CD8-positive, alpha-beta memory T cell (primary cell): Measurements from ENCODE around the gene POMGNT2. TPM values are rescaled to one million over a fixed set of nuclear protein-coding genes. Genes with fewer than 3 reads are reported as not detected.
A peak's percentile ranks its signal among the peaks of the same experiment; 100 is the strongest.

Source experiments
- CTCF ChIA-PET: fragments of 350-600 bp; sonication (Branson Sonifier 250); formaldehyde crosslinking; loops from one replicate; lab custom pipeline; 2021; ENCODE audit warnings: antibody characterized with exemption; lab: Charles Lee
- POLR2A ChIA-PET: fragments of 350-600 bp; sonication (Branson Sonifier 250); formaldehyde crosslinking; loops from one replicate; lab custom pipeline; 2021; ENCODE audit warnings: antibody characterized with exemption; lab: Charles Lee
- DNase-seq, 5 donors: peaks; one replicate each; pipeline versions ENCODE4 v3.0.0 to v3.0.0-alpha.2; 2020 to 2022; ENCODE audit warnings: mixed read lengths in 1 of 5
- H3K27ac ChIP-seq: one replicate; pipeline ENCODE4 v1.7.0; 2013; ENCODE audit warnings: low read depth, mild to moderate bottlenecking, low read length, moderate library complexity
- H3K27me3 ChIP-seq: 2 replicates; pipeline ENCODE4 v1.7.0; 2013; ENCODE audit warnings: low read length, mild to moderate bottlenecking; ENCODE audit not compliant: insufficient read depth, poor library complexity, severe bottlenecking
- H3K36me3 ChIP-seq: 2 replicates; pipeline ENCODE4 v1.7.0; 2013; ENCODE audit warnings: mild to moderate bottlenecking, low read length, moderate library complexity; ENCODE audit not compliant: insufficient read depth
- H3K4me1 ChIP-seq: 2 replicates; pipeline ENCODE4 v1.7.0; 2013; ENCODE audit warnings: mild to moderate bottlenecking, low read length, moderate library complexity; ENCODE audit not compliant: insufficient read depth
- H3K4me3 ChIP-seq: 2 replicates; pipeline ENCODE4 v1.7.0; 2013; ENCODE audit warnings: mild to moderate bottlenecking, low read length
- H3K9me3 ChIP-seq: 2 replicates; pipeline ENCODE4 v1.7.0; 2013; ENCODE audit warnings: mild to moderate bottlenecking, low read length
- H3K27ac Mint-ChIP-seq, 8 donors: one replicate each; pipeline ENCODE4 v1.8.0; 2020 to 2021; ENCODE audit warnings: mixed read lengths in 8 of 8, mild to moderate bottlenecking in 6 of 8, inconsistent platforms in 3 of 8, moderate library complexity in 3 of 8
- H3K27me3 Mint-ChIP-seq, 2 donors: one replicate each; pipeline ENCODE4 v1.8.0; 2020 to 2021; ENCODE audit warnings: mixed read lengths in 2 of 2, mild to moderate bottlenecking in 1 of 2, moderate library complexity in 1 of 2
- H3K36me3 Mint-ChIP-seq, 3 donors: one replicate each; pipeline ENCODE4 v1.8.0; 2020 to 2021; ENCODE audit warnings: mixed read lengths in 3 of 3, inconsistent platforms in 1 of 3, mild to moderate bottlenecking in 1 of 3
- H3K4me1 Mint-ChIP-seq, 3 donors: one replicate each; pipeline ENCODE4 v1.8.0; 2020 to 2021; ENCODE audit warnings: mixed read lengths in 3 of 3, inconsistent platforms in 1 of 3, mild to moderate bottlenecking in 1 of 3
- H3K4me3 Mint-ChIP-seq, 7 donors: one replicate each; pipeline ENCODE4 v1.8.0; 2020 to 2021; ENCODE audit warnings: mixed read lengths in 7 of 7, mild to moderate bottlenecking in 6 of 7, moderate library complexity in 4 of 7, inconsistent platforms in 2 of 7
- H3K9me3 Mint-ChIP-seq, 5 donors: one replicate each; pipeline ENCODE4 v1.8.0; 2020 to 2022; ENCODE audit warnings: mixed read lengths in 5 of 5, mild to moderate bottlenecking in 3 of 5, moderate library complexity in 2 of 5, inconsistent platforms in 1 of 5
- polyA plus RNA-seq: library from polyadenylated mRNA; unstranded; fragments of 300-500 nt; fragmentation: Illumina TruSeq; gene quantifications from one replicate; pipeline ENCODE4 v1.2.3, GENCODE V29; 2021
- total RNA-seq, 2 experiments: library from RNA; stranded (reverse); gene quantifications; one replicate each; pipeline ENCODE4 v1.2.3, GENCODE V29; 2021

Gene POMGNT2
- total and polyA plus RNA-seq, 3 experiments from 2014 or later, result 9.7 to 11.0 (median 10.0) TPM

GRCh38 chr3:43035801-43036365 is 70.0 kb downstream of the POMGNT2 start:
- Mint-ChIP-seq H3K27ac (peak overlapping the region in 1 of 8 donors; percentile 10), H3K4me1 (peaks cover 27 to 36% (median 33%) of the 10 kb centered on the region in 3 donors), H3K4me3 (no peak overlapping the region), H3K9me3 (peaks cover 0 to 2% (median 0%) of the 10 kb centered on the region in 5 donors), H3K36me3 (no peaks in the 10 kb centered on the region), H3K27me3 (no peaks in the 10 kb centered on the region)
- Histone ChIP-seq H3K4me1 (peaks cover 16% of the 10 kb centered on the region), H3K27ac (no peak overlapping the region), H3K9me3 (no peaks in the 10 kb centered on the region), H3K4me3 (no peak overlapping the region), H3K27me3 (no peaks in the 10 kb centered on the region), H3K36me3 (no peaks in the 10 kb centered on the region)
- CTCF ChIA-PET, result no interaction called here
- no peak for DNase-seq
- POLR2A ChIA-PET, result no interaction called here

GRCh38 chr3:43034911-43035310 is 71.0 kb downstream of the POMGNT2 start:
- no peak for DNase-seq
- peaks cover 16% of the 10 kb centered on the region for H3K4me1 ChIP-seq
- peaks cover 27 to 36% (median 33%) of the 10 kb centered on the region in 3 donors for H3K4me1 Mint-ChIP-seq
- no peaks in the 10 kb centered on the region for H3K9me3 ChIP-seq
- H3K36me3 ChIP-seq, result no peaks in the 10 kb centered on the region
- ChIA-PET CTCF (no interaction called here), POLR2A (no interaction called here)
- H3K36me3 Mint-ChIP-seq, result no peaks in the 10 kb centered on the region
- no peak overlapping the region for H3K4me3 ChIP-seq
- no peak overlapping the region for H3K4me3 Mint-ChIP-seq
- no peaks in the 10 kb centered on the region for H3K27me3 Mint-ChIP-seq
- no peak overlapping the region for H3K27ac ChIP-seq
- H3K9me3 Mint-ChIP-seq, result peaks cover 0 to 2% (median 0%) of the 10 kb centered on the region in 5 donors
- no peak overlapping the region for H3K27ac Mint-ChIP-seq
- no peaks in the 10 kb centered on the region for H3K27me3 ChIP-seq

- H3K27me3 ChIP-seq, result no peaks in the 10 kb centered on the region
- no peaks in the 10 kb centered on the region for H3K36me3 ChIP-seq
- Mint-ChIP-seq H3K4me1 (peaks cover 29 to 34% (median 30%) of the 10 kb centered on the region in 3 donors), H3K27ac (peak overlapping the region in 1 of 8 donors; percentile 6), H3K36me3 (no peaks in the 10 kb centered on the region), H3K9me3 (peaks cover 0 to 2% (median 0%) of the 10 kb centered on the region in 5 donors), H3K4me3 (no peak overlapping the region), H3K27me3 (no peaks in the 10 kb centered on the region)
- H3K9me3 ChIP-seq, result no peaks in the 10 kb centered on the region
- POLR2A ChIA-PET, result no interaction called here
- H3K27ac ChIP-seq, result no peak overlapping the region
- peaks cover 16% of the 10 kb centered on the region for H3K4me1 ChIP-seq
- no peak for DNase-seq
- CTCF ChIA-PET, result no interaction called here
- H3K4me3 ChIP-seq, result no peak overlapping the region
These were observed 71.7 kb downstream of the POMGNT2 start for GRCh38 chr3:43034200-43034599.

GRCh38 chr3:43032646-43033628 is 72.9 kb downstream of the POMGNT2 start:
- DNase-seq, result no peak
- Mint-ChIP-seq H3K36me3 (no peaks in the 10 kb centered on the region), H3K4me3 (no peak overlapping the region), H3K27me3 (no peaks in the 10 kb centered on the region), H3K27ac (no peak overlapping the region), H3K9me3 (peaks cover 0 to 2% (median 0%) of the 10 kb centered on the region in 5 donors), H3K4me1 (peaks cover 17 to 23% (median 21%) of the 10 kb centered on the region in 3 donors)
- no peaks in the 10 kb centered on the region for H3K27me3 ChIP-seq
- ChIA-PET POLR2A (no interaction called here), CTCF (interaction anchor here (0.8 kb wide), 1 partner anchor 9 kb away, joined by 3 read pairs; no protein-coding TSS in a partner anchor)
- H3K4me1 ChIP-seq, result peaks cover 13% of the 10 kb centered on the region
- no peaks in the 10 kb centered on the region for H3K9me3 ChIP-seq
- no peak overlapping the region for H3K27ac ChIP-seq
- H3K36me3 ChIP-seq, result no peaks in the 10 kb centered on the region
- no peak overlapping the region for H3K4me3 ChIP-seq

- no peak for DNase-seq
- peaks cover 0 to 2% (median 0%) of the 10 kb centered on the region in 5 donors for H3K9me3 Mint-ChIP-seq
- H3K4me3 ChIP-seq, result no peak overlapping the region
- H3K27me3 ChIP-seq, result no peaks in the 10 kb centered on the region
- POLR2A ChIA-PET, result no interaction called here
- H3K27me3 Mint-ChIP-seq, result no peaks in the 10 kb centered on the region
- CTCF ChIA-PET, result interaction anchor here (0.8 kb wide), 1 partner anchor 8 kb away, joined by 3 read pairs; no protein-coding TSS in a partner anchor
- no peaks in the 10 kb centered on the region for H3K9me3 ChIP-seq
- peaks cover 7% of the 10 kb centered on the region for H3K4me1 ChIP-seq
- H3K36me3 Mint-ChIP-seq, result no peaks in the 10 kb centered on the region
- H3K4me1 Mint-ChIP-seq, result peaks cover 10 to 15% (median 14%) of the 10 kb centered on the region in 3 donors
- peak overlapping the region in 2 of 8 donors; percentile 12 to 26 for H3K27ac Mint-ChIP-seq
- no peaks in the 10 kb centered on the region for H3K36me3 ChIP-seq
- H3K4me3 Mint-ChIP-seq, result no peak overlapping the region
- no peak overlapping the region for H3K27ac ChIP-seq
These were observed 73.9 kb downstream of the POMGNT2 start for GRCh38 chr3:43031889-43032545.

- Mint-ChIP-seq H3K4me3 (no peak overlapping the region), H3K27me3 (peaks cover 0 to under 1% of the 10 kb centered on the region in 2 donors), H3K36me3 (no peaks in the 10 kb centered on the region), H3K9me3 (peaks cover 0 to 2% (median 0%) of the 10 kb centered on the region in 5 donors), H3K4me1 (peaks cover 7 to 10% (median 10%) of the 10 kb centered on the region in 3 donors), H3K27ac (peak overlapping the region in 1 of 8 donors; percentile 26)
- no peak for DNase-seq
- POLR2A ChIA-PET, result no interaction called here
- no peaks in the 10 kb centered on the region for H3K27me3 ChIP-seq
- CTCF ChIA-PET, result no interaction called here
- no peak overlapping the region for H3K4me3 ChIP-seq
- no peak overlapping the region for H3K27ac ChIP-seq
- H3K9me3 ChIP-seq, result no peaks in the 10 kb centered on the region
- H3K4me1 ChIP-seq, result peaks cover 2% of the 10 kb centered on the region
- no peaks in the 10 kb centered on the region for H3K36me3 ChIP-seq
These were observed 74.4 kb downstream of the POMGNT2 start for GRCh38 chr3:43031485-43031884.

GRCh38 chr3:43030162-43030935 is 75.5 kb downstream of the POMGNT2 start:
- H3K27me3 Mint-ChIP-seq, result peaks cover 0 to 1% of the 10 kb centered on the region in 2 donors
- peaks cover 10% of the 10 kb centered on the region for H3K4me1 ChIP-seq
- DNase-seq, result no peak

More at GRCh38 chr3:43030162-43030935, 75.5 kb downstream of the POMGNT2 start:
- Histone ChIP-seq H3K36me3 (no peaks in the 10 kb centered on the region), H3K27me3 (no peaks in the 10 kb centered on the region), H3K9me3 (no peaks in the 10 kb centered on the region), H3K27ac (no peak overlapping the region), H3K4me3 (no peak overlapping the region)
- Mint-ChIP-seq H3K4me1 (peaks cover 12 to 16% (median 12%) of the 10 kb centered on the region in 3 donors), H3K9me3 (peaks cover 0 to 2% (median 0%) of the 10 kb centered on the region in 5 donors), H3K36me3 (no peaks in the 10 kb centered on the region), H3K4me3 (no peak overlapping the region), H3K27ac (peak overlapping the region in 1 of 8 donors; percentile 32)
- ChIA-PET POLR2A (no interaction called here), CTCF (no interaction called here)
